Left cardiac atrium (tissue), 4 donors: ENCODE results near the gene MYMK. TPM values are rescaled to one million over a fixed set of nuclear protein-coding genes. Genes with fewer than 3 reads are reported as not detected.

Experiments
- ATAC-seq, 2 donors: fragments of 200-7000 bp; cut with Tn5 transposase; one replicate each; pipeline ENCODE4 v1.9.1; 2020; ENCODE audit warnings: mild to moderate bottlenecking in 2 of 2, moderate library complexity in 2 of 2
- DNase-seq: peaks from one replicate; pipeline ENCODE4 v3.0.0-alpha.2; 2020
- intact Hi-C, 2 donors: fragments of 100-400 bp; cut with DNase I; formaldehyde crosslinking; loops; one replicate each; pipeline versions ENCODE4 v1.14.1 to v1.15.1; 2022 to 2023
- total RNA-seq, 2 donors: library from RNA; stranded (reverse); fragmentation: NEBNext Ultra II Directional; extraction: Animal tissue kit (Norgen Biotek cat#: 25700); gene quantifications; one replicate each; pipeline ENCODE4 v1.2.1, GENCODE V29; 2021
- donor health status: DM: no; HTN: yes; CAD: no.
- donor health status: DM: no; HTN: yes; CAD: no; lungs with severe emphysema.
- donor health status: DM: yes; HTN: yes; CAD: no.
- donor health status: Dilated cardiomyopathy.

Gene MYMK
- total RNA-seq, 2 donors from 2014 or later: not detected

- DNase-seq (no peak), ATAC-seq (no peak)
- intact Hi-C loops: no loop called here
These were observed 48.5 kb downstream of the MYMK start for GRCh38 chr9:133476036-133476931.

- no peak for DNase-seq
- intact Hi-C loops: no loop called here
- ATAC-seq: no peak
These were observed 49.3 kb downstream of the MYMK start for GRCh38 chr9:133475292-133476012.

- ATAC-seq: no peak
- intact Hi-C loops: no loop called here
- DNase-seq: no peak
These were observed 49.9 kb downstream of the MYMK start for GRCh38 chr9:133474853-133475252.

DNA sequence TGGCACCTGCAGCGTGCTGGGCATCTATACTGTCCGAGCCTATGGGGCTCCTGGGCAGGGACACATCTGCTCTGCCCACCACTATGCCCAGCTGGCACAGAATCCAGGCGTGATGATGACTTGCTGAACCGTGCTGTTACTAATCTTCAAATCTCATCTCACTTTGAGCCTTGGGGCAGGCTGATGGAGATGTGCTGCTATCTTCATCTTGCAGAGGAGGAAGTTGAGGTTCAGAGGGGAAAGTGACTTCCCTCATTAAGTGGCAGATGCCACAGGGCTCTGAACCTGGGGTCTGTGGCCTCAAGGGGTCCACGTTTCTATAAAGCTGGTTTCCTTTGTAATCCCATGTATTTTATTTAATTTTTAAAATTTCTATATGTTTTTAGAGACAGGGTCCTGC, 50.5 kb downstream of the MYMK start:
- no peak for DNase-seq

GRCh38 chr9:133473743-133474142, 51.0 kb downstream of the MYMK start:
- intact Hi-C loops: no loop called here
- ATAC-seq (no peak), DNase-seq (no peak)

More for the DNA sequence above, 50.5 kb downstream of the MYMK start:
- intact Hi-C loops: no loop called here
- no peak for ATAC-seq

DNA sequence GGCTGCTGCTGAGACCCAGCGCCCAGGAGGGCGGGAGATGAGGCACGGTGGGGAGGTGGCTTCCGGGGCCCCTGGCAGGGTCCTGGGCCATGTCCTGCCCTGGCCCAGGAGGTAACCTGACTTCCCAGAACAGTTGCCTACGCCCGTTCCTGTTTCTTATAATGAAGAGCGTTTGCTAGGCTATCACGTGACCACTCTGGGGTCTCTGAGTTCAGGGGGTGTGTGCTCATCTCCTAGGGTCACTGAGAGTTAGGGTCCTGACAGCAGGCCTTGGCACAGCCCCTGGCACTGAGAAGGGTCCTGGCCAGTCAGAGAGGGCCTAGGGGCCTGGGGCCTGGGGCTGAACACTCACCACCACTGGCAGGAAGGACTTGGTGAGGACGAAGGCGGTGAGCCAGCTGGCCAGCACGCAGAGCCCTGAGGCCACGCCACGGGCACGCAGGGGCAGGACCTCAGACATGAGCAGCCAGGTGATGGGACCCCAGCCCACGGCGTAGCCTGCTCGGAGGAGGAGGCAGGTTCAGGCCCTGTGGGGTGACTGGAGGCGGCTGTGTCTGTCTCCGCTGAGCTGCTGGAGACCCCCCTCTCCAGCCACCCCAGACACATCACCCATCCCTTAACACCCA, 51.9 kb downstream of the MYMK start:
- ATAC-seq (no peak), DNase-seq (no peak)
- intact Hi-C loops: no loop called here

DNA sequence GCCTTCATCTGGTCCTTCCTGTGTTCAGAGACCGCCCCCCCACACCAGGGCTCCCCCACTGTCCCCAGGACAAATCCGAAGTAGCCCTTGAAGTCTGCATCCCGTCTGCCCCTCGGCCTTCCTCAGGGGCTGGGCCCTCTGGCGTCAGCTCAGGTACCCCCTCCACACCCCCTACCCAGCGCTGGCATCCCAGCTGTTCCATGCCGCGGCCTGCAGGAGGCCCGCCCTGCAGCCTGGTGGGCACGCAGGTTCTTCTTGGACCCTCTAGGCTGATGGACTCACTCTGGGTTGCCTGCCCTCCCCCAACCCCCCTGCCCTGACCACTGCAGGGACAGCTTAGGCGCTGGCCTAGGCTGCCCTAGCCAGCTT, 52.5 kb downstream of the MYMK start:
- DNase-seq (no peak), ATAC-seq (no peak)
- intact Hi-C loops: no loop called here

GRCh38 chr9:133471551-133472276, 53.0 kb downstream of the MYMK start:
- intact Hi-C loops: no loop called here
- DNase-seq (no peak), ATAC-seq (no peak)

GRCh38 chr9:133470988-133471387, 53.8 kb downstream of the MYMK start:
- DNase-seq: no peak

GRCh38 chr9:133470427-133470924, 54.3 kb downstream of the MYMK start:
- ATAC-seq (peak in 1 of 2 donors; percentile 3), DNase-seq (no peak)
- intact Hi-C loops: no loop called here

More at GRCh38 chr9:133470988-133471387, 53.8 kb downstream of the MYMK start:
- intact Hi-C loops: no loop called here
- ATAC-seq: no peak

DNA sequence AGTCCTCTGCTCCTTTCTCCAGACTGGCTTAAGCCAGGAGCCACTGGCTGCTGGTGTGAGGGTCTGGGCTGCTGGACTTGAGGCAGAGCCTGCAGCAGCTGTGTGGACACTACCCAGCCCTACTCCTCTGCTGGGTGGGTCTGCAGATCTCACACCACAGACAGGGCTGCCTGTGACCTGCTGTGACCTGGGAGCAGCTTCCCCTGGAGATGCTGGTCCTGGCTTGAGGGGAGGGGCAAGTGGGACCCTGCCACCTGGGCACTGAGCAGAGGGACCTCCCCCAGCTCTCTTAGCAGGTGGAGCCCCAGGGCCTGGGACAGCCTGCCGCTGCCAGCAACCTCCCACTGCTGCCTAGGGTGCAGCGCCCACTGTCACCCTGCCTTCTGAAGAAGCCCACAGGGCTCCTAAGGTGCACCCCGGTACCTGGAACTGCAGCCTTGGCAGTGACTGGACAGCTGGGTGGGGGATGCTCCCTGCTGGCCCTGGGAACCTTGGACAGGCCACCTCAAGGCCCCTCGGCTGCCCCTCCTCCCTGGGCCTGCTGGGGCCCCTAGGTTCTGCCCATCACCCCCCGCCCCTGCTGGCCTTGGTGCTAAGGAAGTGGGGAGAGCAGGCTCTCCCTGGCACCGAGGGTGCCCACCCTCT, 55.9 kb downstream of the MYMK start:
- intact Hi-C loops: no loop called here

DNA sequence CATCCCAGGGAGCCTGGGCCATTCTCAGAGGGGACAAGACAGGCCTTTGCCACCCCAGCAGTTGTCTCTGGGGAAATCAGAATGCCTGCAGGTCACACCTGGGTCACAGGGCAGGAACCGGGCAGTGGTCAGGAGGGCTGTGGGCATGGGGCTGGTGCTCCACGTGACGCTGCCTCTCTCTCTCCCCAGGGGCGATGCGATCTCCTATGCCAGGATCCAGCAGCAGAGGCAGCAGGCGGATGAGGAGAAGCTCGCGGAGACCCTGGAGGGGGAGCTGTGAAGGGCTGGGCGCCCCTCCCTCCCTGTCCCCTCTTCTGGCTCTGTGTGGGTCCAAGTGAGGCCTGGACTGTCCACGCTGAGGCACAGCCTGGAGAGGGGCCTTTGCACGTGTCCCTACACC, 56.4 kb downstream of the MYMK start:
- intact Hi-C loops: no loop called here
- DNase-seq (no peak), ATAC-seq (no peak)

More for the DNA sequence above, 55.9 kb downstream of the MYMK start:
- ATAC-seq (no peak), DNase-seq (no peak)

DNA sequence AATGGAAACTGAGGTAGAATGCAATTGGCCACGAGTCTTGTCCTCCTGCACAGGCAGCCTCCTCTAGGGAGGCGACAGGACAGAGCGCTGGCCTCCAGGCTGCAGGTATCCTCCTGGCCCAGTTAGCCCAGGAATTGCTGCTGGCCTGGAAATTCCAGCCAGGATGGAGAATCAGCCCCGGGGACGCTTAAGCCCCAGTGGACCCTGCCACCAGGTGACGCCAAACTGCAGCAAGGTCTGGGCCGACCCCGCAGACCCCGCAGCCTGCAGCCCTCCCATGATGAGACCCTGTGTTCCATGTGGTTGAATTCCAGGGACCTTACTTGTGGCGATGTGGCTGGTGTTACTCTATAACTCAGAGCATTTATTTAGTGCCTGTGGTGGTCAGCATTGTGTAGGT, 57.7 kb downstream of the MYMK start:
- ATAC-seq (no peak), DNase-seq (no peak)
- intact Hi-C loops: no loop called here

DNA sequence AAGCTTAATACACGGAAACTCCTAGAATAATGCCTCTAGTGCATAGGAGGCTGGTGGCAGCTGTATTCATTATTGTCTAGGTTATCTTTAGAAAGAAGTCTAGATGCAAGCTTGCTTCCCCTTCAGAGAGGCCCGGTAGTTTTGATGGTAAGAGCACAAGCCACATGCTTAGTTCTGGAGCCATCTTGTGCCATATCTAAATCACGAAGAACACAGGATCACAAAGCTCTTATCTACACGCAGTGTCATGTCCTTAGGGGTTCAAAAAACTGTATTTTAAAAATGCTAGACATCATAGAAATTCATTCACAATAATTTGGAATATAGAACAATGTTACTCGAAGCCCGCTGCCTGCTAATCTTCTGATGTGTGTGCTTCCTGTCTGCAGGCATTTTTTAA, 58.8 kb downstream of the MYMK start:
- intact Hi-C loops: no loop called here
- DNase-seq: no peak
- no peak for ATAC-seq

GRCh38 chr9:133464638-133465037, 60.1 kb downstream of the MYMK start:
- intact Hi-C loops: no loop called here
- ATAC-seq (no peak), DNase-seq (no peak)
